HG02571 (cell line): ENCODE measurements around the gene DENND5B.
"Not testable (repeated sequence)": the region's sequence is repeated elsewhere in the genome, so short reads cannot be mapped to it uniquely, and the experiment has no call there.

Experiments used
- ATAC-seq: cut with Tn5 transposase; IDR thresholded peaks from one replicate; pipeline ENCODE4 v1.9.1; 2021; ENCODE audit warnings: mild to moderate bottlenecking, moderate library complexity; ENCODE audit not compliant: unreplicated experiment

The DENND5B gene

DNA sequence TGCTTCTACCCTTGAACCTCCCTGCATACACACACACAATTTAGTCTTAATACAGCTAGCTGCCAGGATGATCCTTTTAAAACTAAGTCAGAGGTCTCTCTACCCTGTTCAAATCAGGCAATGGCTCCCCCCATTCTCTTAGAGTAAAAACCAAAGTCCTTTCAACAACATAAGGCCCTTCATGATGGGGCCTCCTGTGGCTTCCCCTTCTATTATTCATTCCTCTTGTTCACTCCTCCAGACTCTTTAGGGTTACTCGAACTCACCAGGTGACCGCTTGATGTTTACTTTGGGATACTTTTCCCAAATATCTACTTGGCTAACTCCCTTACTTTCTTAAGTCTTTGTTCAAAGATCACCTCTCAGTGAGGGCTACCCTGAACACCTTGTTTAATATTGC is 30.4 kb downstream of the DENND5B start:
- no peak for ATAC-seq

DNA sequence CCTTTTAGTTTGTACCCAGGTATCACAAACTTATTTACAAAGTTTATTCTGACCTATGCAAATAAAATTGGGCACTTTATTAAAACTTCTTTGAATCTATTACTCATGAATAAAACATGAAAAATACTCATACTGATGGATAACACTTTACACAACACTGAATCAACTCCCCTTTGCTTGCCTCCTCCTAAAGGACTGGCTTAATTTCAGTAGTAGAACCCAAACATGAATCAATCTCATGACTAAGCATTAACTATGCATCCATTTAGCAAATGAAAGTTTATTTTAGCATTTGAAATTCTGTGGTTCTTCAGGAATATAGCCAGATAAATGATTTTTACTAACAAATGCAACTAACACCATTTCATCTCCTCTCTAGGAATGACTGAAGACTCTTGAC is 32.4 kb downstream of the DENND5B start:
- no peak for ATAC-seq

DNA sequence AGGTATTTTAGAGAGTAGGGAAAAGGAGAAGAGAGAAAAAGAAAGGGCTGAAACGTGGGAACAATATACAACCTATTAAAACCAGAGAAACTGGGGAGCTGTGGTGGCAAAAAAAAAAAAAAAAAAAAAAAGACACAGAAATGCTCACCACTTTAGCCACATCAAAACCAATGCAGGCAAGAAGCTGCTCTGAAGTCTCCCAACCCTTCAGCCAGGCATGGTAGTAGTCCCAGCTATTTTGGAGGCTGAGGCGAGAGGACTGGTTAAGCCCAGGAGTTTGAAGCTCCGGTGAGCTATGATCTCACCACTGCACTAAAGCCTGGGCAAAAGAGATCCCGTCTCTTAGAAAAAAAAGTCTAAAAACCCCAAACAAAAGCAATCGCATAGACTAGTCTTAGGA is 33.2 kb downstream of the DENND5B start:
- ATAC-seq: no peak

- not testable (repeated sequence) for ATAC-seq
Observed at GRCh38 chr12:31555466-31555865, 35.5 kb downstream of the DENND5B start.

- ATAC-seq: not testable (repeated sequence)
Observed at GRCh38 chr12:31550590-31550989, 40.3 kb downstream of the DENND5B start.

- ATAC-seq: no peak
Observed at GRCh38 chr12:31536672-31537071, 54.3 kb downstream of the DENND5B start.

GRCh38 chr12:31533470-31533869 is 57.5 kb downstream of the DENND5B start:
- ATAC-seq: no peak

GRCh38 chr12:31531893-31532292 is 59.0 kb downstream of the DENND5B start:
- ATAC-seq: no peak

GRCh38 chr12:31528095-31528494 is 62.8 kb downstream of the DENND5B start:
- ATAC-seq: no peak

DNA sequence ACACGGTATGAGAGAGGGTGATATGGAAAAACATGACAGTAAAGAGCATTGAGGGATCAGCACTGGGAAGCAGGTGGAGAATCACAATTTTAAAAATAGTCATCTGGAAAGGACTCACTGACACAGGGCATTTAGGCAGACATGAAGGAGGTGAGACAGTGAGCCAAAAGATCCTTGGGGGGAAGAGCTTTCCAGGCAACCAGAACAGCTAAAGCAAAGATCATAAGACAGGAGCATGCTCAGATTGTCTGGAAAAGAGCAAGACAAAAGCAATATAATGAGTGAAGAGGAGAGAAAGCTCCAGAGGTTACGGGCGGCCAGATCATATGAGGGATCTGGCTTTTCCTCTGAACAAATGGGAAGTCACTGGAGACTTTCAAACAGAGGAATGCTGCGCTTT is 63.9 kb downstream of the DENND5B start:
- no peak for ATAC-seq

DNA sequence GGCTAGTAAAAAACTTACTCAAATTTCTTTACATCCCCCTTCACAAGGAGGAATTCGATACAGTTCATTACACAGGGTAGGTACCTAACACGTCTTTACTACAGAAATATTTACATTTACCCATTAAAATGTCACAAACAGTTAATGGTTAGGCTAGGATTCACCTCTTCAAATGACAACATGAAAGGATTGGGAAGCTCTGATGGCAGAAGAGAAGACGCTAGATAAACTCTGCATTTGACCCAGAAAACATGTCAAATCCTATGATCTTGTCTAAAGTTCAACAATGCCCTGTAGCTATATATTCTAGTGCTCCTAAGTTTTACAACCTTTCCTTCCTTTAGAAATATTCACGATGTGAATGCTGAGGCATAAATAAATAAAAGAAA is 64.8 kb downstream of the DENND5B start:
- no peak for ATAC-seq

DNA sequence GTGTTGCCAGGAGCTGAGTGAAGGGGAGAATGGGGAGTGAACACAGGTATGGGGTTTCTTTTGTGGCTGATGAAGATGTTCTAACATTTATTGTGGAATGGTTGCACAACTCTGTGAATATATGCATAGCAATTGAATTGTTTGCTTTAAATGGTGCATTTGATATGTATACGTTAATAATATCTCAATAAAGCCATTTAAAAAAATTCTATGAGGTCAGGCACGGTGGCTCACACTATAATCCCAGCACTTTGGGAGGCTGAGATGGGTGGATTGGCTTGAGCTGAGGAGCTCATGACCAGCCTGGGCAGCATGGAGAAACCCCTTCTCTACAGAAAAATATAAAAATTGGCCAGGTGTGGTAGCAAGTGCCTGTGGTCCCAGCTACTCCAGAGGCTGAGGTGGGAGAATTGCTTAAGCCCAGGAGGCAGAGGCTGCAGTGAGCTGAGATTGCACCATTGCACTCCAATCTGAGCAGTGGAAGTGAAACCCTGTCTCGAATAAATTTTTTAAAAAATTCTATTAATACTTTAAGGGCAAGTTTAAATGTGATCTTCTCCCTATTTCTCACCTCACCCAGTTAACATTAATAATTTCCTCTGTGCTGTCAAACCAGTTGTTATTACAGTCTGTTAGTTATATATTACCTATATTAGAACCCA is 65.3 kb downstream of the DENND5B start:
- ATAC-seq: no peak

DNA sequence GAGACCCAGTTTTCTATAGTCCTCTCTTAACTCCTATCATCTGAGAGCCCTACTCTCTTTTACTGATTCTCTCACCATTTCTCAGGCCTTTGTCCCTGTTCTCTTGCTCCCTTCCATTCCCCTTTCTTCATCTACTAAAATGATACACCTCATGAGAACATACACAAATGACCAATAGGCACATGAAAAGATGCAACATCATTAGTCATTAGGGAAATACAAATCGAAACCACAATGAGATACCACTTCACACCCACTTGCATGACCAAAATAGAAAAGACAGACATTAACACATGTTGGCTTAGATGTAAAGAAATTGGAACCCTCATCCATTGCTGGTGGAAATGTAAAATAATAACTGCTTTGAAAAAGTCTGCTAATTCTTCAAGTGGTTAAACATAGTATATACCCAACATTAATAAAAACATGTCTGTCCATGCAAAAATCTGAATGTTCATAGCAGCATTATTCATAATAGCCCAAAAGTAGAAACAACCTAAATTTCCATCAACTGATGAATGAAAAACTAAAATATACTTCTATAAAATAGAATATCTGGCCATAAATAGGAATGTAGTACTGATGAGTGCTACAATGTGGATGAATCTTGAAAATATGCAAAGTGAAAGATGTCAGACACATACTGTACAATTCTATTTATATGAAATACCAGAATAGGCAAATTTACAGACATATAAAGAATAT is 66.0 kb downstream of the DENND5B start:
- ATAC-seq: peak; percentile 80

DNA sequence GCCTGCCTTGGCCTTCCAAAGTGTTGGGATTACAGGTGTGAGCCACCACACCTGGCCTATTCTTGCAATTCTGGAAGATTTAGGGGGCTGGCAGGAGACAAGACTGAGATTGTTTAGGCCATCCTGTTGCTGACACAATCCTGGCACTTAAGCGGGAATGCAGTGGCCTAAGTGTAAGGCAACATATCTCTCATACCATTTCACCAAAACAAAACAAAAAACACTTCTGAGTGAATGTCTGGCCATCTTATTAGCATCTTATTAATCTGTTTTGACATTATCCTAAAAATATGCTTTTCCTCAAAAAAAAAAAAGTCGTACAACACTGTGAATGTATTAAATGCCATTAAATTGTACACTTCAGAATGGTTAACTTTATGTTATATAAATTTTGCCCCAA is 67.6 kb downstream of the DENND5B start:
- ATAC-seq: no peak

DNA sequence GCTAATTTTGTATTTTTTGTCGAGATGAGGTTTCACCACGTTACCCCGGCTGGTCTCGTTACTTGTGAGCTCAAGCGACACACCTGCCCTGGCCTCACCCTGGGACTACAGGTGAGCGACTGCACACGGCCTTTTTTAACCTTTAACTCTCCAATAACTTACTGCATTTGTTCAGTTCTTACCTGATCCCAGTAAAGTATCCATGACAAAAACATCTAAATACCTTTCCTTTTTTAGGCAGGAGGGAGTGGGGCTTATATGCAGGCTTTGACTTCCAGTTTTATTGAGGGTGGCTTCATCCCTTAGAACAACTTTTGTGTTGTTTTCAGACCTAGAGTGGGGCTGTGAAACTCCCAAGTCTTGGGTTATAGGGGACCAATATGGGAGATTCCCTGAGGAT is 68.3 kb downstream of the DENND5B start:
- ATAC-seq: no peak

DNA sequence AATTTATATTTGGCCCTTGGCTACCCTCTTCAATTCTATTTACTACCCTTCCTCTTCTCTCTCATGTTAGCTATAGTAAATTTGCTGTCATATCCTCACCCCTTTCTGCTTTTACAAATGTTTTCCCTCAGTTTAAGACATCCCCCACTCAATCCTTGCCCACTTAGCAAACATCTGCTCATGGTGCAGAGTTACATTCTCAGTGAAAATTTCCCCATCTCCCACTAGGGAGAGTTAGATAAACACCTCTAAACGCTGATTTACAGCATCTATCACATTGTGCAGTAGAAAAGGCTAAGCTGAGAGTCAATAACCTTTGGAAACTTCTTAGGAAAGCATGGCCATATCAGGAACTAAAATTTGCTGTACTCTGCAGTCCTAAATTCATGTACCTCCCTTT is 69.0 kb downstream of the DENND5B start:
- ATAC-seq: no peak

- no peak for ATAC-seq
Observed at GRCh38 chr12:31519511-31519910, 71.4 kb downstream of the DENND5B start.

DNA sequence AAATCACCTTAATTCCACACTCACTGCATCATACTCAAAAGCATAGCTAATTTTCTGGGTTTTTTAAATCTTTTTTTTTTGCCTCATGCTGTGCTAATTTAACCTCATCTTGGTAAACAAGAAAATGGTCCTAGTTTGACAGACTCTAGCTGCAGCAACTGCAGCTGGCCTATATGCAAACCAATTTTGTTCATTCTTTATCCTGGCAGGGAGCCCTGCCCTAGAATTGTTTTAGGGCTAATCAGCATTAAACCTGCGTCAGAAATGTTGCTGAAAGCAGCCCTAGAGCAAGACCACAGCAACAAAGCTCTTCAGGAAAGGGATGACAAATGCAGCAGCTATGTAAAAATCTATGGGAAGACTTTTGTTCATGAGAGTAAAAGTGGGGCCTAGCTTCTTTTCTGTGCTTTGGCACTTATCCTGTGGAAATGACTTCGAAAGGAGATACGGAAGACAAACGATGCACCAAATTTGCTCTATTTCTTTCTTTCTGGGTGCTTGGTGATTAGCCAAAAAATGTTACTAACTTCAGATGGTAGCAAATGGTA is 72.2 kb downstream of the DENND5B start:
- no peak for ATAC-seq

DNA sequence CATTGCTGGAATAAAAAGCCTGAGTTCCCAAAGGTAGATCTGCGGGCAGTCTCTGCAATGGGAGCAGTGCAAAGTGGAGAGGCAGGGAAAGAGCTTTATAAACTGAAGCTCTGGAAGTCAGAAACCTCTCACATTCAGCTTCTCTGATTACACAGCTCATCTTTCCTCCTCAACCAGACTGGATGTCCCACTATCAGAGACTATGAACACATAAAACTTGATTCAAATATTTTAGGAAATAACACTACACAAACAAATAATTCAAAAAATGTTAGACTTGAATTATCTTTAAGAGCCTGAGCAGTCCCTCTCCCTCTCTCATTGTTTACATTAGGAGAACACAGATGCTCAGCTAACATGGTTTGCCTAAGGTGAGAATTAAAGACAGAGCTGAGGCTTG is 72.9 kb downstream of the DENND5B start:
- no peak for ATAC-seq

DNA sequence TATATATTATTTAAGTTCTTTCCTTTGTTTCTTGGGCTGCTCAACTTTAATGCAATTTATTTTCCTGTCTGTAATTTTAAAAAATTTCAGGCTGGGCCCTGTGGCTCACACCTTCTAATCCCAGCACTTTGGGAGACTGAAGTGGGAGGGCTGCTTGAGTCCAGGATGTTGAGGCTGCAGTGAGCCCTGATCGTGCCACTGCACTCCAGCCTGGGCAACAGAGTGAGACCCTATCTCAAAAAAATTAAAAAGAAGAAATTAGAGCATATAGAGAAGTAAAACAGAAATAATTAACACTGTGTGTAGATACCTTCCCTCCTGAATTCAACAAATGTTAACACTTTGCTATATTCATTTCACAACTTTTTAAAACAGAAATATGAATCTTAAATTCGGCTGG is 74.2 kb downstream of the DENND5B start:
- no peak for ATAC-seq

- ATAC-seq: no peak
Observed at GRCh38 chr12:31514912-31515311, 76.0 kb downstream of the DENND5B start.

- no peak for ATAC-seq
Observed at GRCh38 chr12:31510034-31510433, 80.9 kb downstream of the DENND5B start.
